ENCODE measurements around the gene SPATA31C2.

- no peak for TF ChIP-seq CTCF (conservative IDR thresholded peaks at IDR 0.05; ENCODE audit: low read depth, low read length)
- no peak for TF ChIP-seq POLR2A (IDR thresholded peaks at IDR 0.05; ENCODE audit: low read depth, low read length)
- TF ChIP-seq MAZ (IDR thresholded peaks at IDR 0.05; ENCODE audit: borderline replicate concordance, low read depth, low read length), result no peak
- no peak for TF ChIP-seq CEBPB (IDR thresholded peaks at IDR 0.05; ENCODE audit: low read depth, low read length)
- no peak for TF ChIP-seq RAD21 (IDR thresholded peaks at IDR 0.05; ENCODE audit: low read length)
- no peak for TF ChIP-seq FOS (IDR thresholded peaks at IDR 0.05; ENCODE audit: low read depth, low read length)
- TF ChIP-seq RFX5 (IDR thresholded peaks at IDR 0.05; ENCODE audit: low read depth, low read length), result no peak
Observed at GRCh38 chr9:88187631-88188030, 49.4 kb upstream of the SPATA31C2 start.
